ENCODE results near the gene ZBTB2.
"Not testable (repeated sequence)": the region's sequence is repeated elsewhere in the genome, so short reads cannot be mapped to it uniquely, and the experiment has no call there.

Gene ZBTB2

GRCh38 chr6:151359486-151359885 lies 31.9 kb downstream of the ZBTB2 start:
- no peak for DNase-seq

- DNase-seq, result no peak
These were observed 32.9 kb downstream of the ZBTB2 start for GRCh38 chr6:151358475-151358874.

- no peak for DNase-seq
These were observed 33.5 kb downstream of the ZBTB2 start for GRCh38 chr6:151357758-151358436.

GRCh38 chr6:151356983-151357382 lies 34.4 kb downstream of the ZBTB2 start:
- DNase-seq, result not testable (repeated sequence)

- no peak for DNase-seq
These were observed 37.6 kb downstream of the ZBTB2 start for GRCh38 chr6:151353795-151354194.

GRCh38 chr6:151352410-151353396 lies 38.7 kb downstream of the ZBTB2 start:
- DNase-seq, result no peak

- no peak for DNase-seq
These were observed 39.6 kb downstream of the ZBTB2 start for GRCh38 chr6:151351731-151352130.

- no peak for DNase-seq
These were observed 40.1 kb downstream of the ZBTB2 start for GRCh38 chr6:151351146-151351700.

- no peak for DNase-seq
These were observed 40.8 kb downstream of the ZBTB2 start for GRCh38 chr6:151350442-151351145.

- no peak for DNase-seq
These were observed 41.6 kb downstream of the ZBTB2 start for GRCh38 chr6:151349651-151350270.

- DNase-seq, result not testable (repeated sequence)
These were observed 48.6 kb downstream of the ZBTB2 start for GRCh38 chr6:151342750-151343149.

- no peak for DNase-seq
These were observed 49.7 kb downstream of the ZBTB2 start for GRCh38 chr6:151341476-151342195.

- no peak for DNase-seq
These were observed 51.0 kb downstream of the ZBTB2 start for GRCh38 chr6:151340219-151340978.

GRCh38 chr6:151339369-151339768 lies 52.0 kb downstream of the ZBTB2 start:
- no peak for DNase-seq

- DNase-seq, result no peak
These were observed 52.6 kb downstream of the ZBTB2 start for GRCh38 chr6:151338651-151339200.

GRCh38 chr6:151335930-151336329 lies 55.4 kb downstream of the ZBTB2 start:
- no peak for DNase-seq

GRCh38 chr6:151330130-151330696 lies 61.1 kb downstream of the ZBTB2 start:
- DNase-seq, result no peak

GRCh38 chr6:151327101-151327500 lies 64.3 kb downstream of the ZBTB2 start:
- DNase-seq, result no peak

- no peak for DNase-seq
These were observed 65.1 kb downstream of the ZBTB2 start for GRCh38 chr6:151326116-151326825.

All from activated naive CD4-positive, alpha-beta T cell (primary cell).